Coronary artery (tissue), 2 donors: Measurements from ENCODE around the gene GMDS.

Source experiments
- DNase-seq: peaks from one replicate; pipeline ENCODE4 v3.0.0-alpha.2; 2017; ENCODE audit warnings: low spot score
- H3K27ac ChIP-seq, 2 donors: fragments of 200-600 bp; sonication (generic); one replicate each; pipeline ENCODE4 v1.5.1; 2016 to 2019
- H3K4me3 ChIP-seq: fragments of 200-600 bp; sonication (generic); 2 replicates; pipeline ENCODE4 v1.5.1; 2016; ENCODE audit warnings: mild to moderate bottlenecking, moderate library complexity
- CTCF ChIP-seq: fragments of 200-600 bp; sonication (generic); IDR thresholded peaks from one replicate; pipeline ENCODE4 v1.5.1; 2019; ENCODE audit warnings: antibody characterized with exemption

Gene GMDS

GRCh38 chr6:2099870-2100269, 145.5 kb downstream of the GMDS start:
- Histone ChIP-seq H3K27ac (peak overlapping the region; percentile 59 to 64), H3K4me3 (no peak overlapping the region)
- no peak for DNase-seq
- no peak for TF ChIP-seq CTCF

- Histone ChIP-seq H3K27ac (peak overlapping the region; percentile 36 to 63), H3K4me3 (peak overlapping the region; percentile 29)
- DNase-seq: no peak
- TF ChIP-seq CTCF: no peak
These were observed 147.9 kb downstream of the GMDS start for GRCh38 chr6:2097464-2097863.

- no peak overlapping the region for H3K27ac ChIP-seq
- no peak for TF ChIP-seq CTCF
- H3K4me3 ChIP-seq: no peak overlapping the region
- no peak for DNase-seq
These were observed 150.8 kb downstream of the GMDS start for GRCh38 chr6:2094642-2095041.

GRCh38 chr6:2086326-2086965, 159.0 kb downstream of the GMDS start:
- H3K4me3 ChIP-seq: peak overlapping the region; percentile 10
- H3K27ac ChIP-seq: peak overlapping the region in 1 of 2 donors; percentile 33
- DNase-seq: no peak
- no peak for TF ChIP-seq CTCF

GRCh38 chr6:2085657-2086056, 159.7 kb downstream of the GMDS start:
- TF ChIP-seq CTCF: no peak
- DNase-seq: no peak

GRCh38 chr6:2081155-2082138, 164.0 kb downstream of the GMDS start:
- Histone ChIP-seq H3K4me3 (no peak overlapping the region), H3K27ac (no peak overlapping the region)
- DNase-seq: no peak
- no peak for TF ChIP-seq CTCF

More at GRCh38 chr6:2085657-2086056, 159.7 kb downstream of the GMDS start:
- H3K27ac ChIP-seq: peak overlapping the region in 1 of 2 donors; percentile 33
- no peak overlapping the region for H3K4me3 ChIP-seq
